Kidney (tissue), 14 donors: ENCODE data around the gene GPR107. TPM values are rescaled to one million over a fixed set of nuclear protein-coding genes. Genes with fewer than 3 reads are reported as not detected.

Experiments
- DNase-seq, 5 donors: peaks; one replicate each; pipeline ENCODE4 v3.0.0-alpha.2; 2013 to 2020
- FAIRE-seq: peaks from 2 replicates; lab custom pipeline; 2012; peaks lifted over from hg19 to GRCh38; lab: Jason Lieb, UNC
- H3K27ac ChIP-seq, 2 donors: one replicate each; pipeline ENCODE4 v1.7.0; 2013; ENCODE audit warnings: low read depth in 2 of 2, low read length in 2 of 2, inconsistent platforms in 1 of 2
- H3K27me3 ChIP-seq: one replicate; pipeline ENCODE4 v1.7.1; 2013; ENCODE audit warnings: low read length, inconsistent platforms; ENCODE audit not compliant: control insufficient read depth, insufficient read depth
- H3K36me3 ChIP-seq, 3 donors: one replicate each; pipeline versions ENCODE4 v1.7.0 to v1.7.1; 2013; ENCODE audit warnings: low read length in 3 of 3, control low read depth in 1 of 3, inconsistent platforms in 1 of 3; ENCODE audit not compliant: insufficient read depth in 3 of 3, control insufficient read depth in 2 of 3
- H3K4me1 ChIP-seq, 3 donors: one replicate each; pipeline versions ENCODE4 v1.7.0 to v1.7.1; 2013; ENCODE audit warnings: low read length in 3 of 3, inconsistent platforms in 1 of 3, low read depth in 1 of 3; ENCODE audit not compliant: control insufficient read depth in 2 of 3, insufficient read depth in 2 of 3
- H3K4me3 ChIP-seq, 3 donors: one replicate each; pipeline versions ENCODE4 v1.7.0 to v1.8.1; 2013; ENCODE audit warnings: low read length in 3 of 3, control low read depth in 1 of 3, inconsistent platforms in 1 of 3
- H3K9ac ChIP-seq, 3 donors: one replicate each; pipeline versions ENCODE4 v1.7.0 to v1.7.1; 2013; ENCODE audit warnings: low read length in 3 of 3, control low read depth in 1 of 3, inconsistent platforms in 1 of 3
- H3K9me3 ChIP-seq, 3 donors: one replicate each; pipeline versions ENCODE4 v1.7.0 to v1.7.1; 2013; ENCODE audit warnings: low read length in 3 of 3, control low read depth in 1 of 3, inconsistent platforms in 1 of 3; ENCODE audit not compliant: control insufficient read depth in 2 of 3, insufficient read depth in 1 of 3
- intact Hi-C: fragments of 100-400 bp; cut with DNase I; formaldehyde crosslinking; loops from one replicate; pipeline ENCODE4 v1.11.1; 2022
- polyA plus RNA-seq: library from polyadenylated mRNA; stranded (reverse); fragments of 350-450 nt; fragmentation: Illumina TruSeq; extraction: RNeasy Lipid Tissue Mini Kit (QIAGEN cat#74804); gene quantifications from one replicate; pipeline ENCODE4 v1.2.3, GENCODE V29; 2014; ENCODE audit warnings: low read depth, low replicate concordance; ENCODE audit not compliant: insufficient read depth
- total RNA-seq: library from RNA; stranded (reverse); fragmentation: NEBNext Ultra II Directional; extraction: Animal tissue kit (Norgen Biotek cat#: 25700); gene quantifications from one replicate; pipeline ENCODE4 v1.2.1, GENCODE V29; 2021
- TF ChIP-seq, protein P1 (sequence below): IDR thresholded peaks from 3 replicates; pipeline ENCODE4 v1.5.1; 2012; ENCODE audit warnings: mild to moderate bottlenecking, moderate library complexity, borderline replicate concordance; ENCODE audit not compliant: insufficient read depth; ENCODE audit errors: extremely low read depth
- donor health status: control.
- donor health status: control.
- donor health status: control.
- donor health status: control.
- donor health status: control.
- donor health status: DM: yes; HTN: yes; CAD: no.
- donor health status: Normal renal cell carcinoma (clear cell type).

Gene GPR107
- total and polyA plus RNA-seq, 2 donors from 2014 or later: 18.0 to 45.6 TPM

GRCh38 chr9:130118841-130119518, 65.3 kb downstream of the GPR107 start:
- Histone ChIP-seq H3K36me3 (peaks cover 0 to 5% (median 3%) of the 10 kb centered on the region in 3 donors), H3K4me3 (no peak overlapping the region), H3K9ac (no peak overlapping the region), H3K9me3 (no peaks in the 10 kb centered on the region), H3K27me3 (no peaks in the 10 kb centered on the region), H3K27ac (no peak overlapping the region), H3K4me1 (peaks cover 0 to 7% (median 0%) of the 10 kb centered on the region in 3 donors)
- no peak for FAIRE-seq
- TF ChIP-seq, protein P1, sequence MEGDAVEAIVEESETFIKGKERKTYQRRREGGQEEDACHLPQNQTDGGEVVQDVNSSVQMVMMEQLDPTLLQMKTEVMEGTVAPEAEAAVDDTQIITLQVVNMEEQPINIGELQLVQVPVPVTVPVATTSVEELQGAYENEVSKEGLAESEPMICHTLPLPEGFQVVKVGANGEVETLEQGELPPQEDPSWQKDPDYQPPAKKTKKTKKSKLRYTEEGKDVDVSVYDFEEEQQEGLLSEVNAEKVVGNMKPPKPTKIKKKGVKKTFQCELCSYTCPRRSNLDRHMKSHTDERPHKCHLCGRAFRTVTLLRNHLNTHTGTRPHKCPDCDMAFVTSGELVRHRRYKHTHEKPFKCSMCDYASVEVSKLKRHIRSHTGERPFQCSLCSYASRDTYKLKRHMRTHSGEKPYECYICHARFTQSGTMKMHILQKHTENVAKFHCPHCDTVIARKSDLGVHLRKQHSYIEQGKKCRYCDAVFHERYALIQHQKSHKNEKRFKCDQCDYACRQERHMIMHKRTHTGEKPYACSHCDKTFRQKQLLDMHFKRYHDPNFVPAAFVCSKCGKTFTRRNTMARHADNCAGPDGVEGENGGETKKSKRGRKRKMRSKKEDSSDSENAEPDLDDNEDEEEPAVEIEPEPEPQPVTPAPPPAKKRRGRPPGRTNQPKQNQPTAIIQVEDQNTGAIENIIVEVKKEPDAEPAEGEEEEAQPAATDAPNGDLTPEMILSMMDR: no peak
- intact Hi-C loops: loop anchor here (10.0 kb wide), 1 partner anchor 116 kb away; no protein-coding TSS in a partner anchor
- DNase-seq: peak in 4 of 5 donors; percentile 46 to 91 (median 60)

DNA sequence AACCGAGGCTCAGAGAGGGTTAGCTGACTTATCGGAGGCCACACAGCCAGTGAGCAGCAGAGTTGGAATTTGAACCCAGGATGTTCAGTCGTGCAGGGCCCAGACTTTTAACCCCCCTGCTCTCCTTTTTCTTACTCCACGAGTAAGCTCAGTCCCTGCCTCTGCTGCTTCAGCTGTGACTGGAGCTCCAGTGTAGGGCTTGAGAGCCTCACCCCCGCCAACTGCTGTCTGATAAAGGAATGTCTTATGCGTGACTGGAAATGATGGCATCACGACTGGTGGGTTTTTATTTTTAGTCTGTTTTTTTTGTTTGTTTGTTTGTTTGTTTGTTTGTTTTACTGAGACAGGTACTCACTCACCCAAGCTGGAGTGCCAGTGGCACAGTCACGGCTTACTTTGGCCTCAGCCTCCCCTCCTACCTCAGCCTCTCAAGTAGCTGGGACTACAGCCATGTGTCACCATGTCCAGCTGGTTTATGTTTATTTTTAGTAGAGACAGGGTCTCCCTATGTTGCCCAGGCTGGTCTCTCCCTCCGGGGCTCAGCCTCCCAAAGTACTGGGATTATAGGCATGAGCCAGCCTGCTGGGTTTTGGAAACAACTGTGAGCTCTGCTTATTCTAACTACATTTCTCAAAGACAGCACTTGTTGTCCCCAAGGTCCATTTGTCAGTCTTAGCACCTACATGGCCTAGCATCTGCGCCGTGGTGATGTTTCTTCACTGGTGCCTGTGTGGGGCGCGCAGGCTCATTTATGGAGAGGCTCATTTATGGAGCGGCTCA, 66.0 kb downstream of the GPR107 start:
- no peak for DNase-seq
- intact Hi-C loops: loop anchor here (10.0 kb wide), 1 partner anchor 115 kb away; no protein-coding TSS in a partner anchor
- Histone ChIP-seq H3K27ac (no peak overlapping the region), H3K4me1 (peaks cover 0 to 7% (median 0%) of the 10 kb centered on the region in 3 donors), H3K9me3 (no peaks in the 10 kb centered on the region), H3K27me3 (no peaks in the 10 kb centered on the region), H3K4me3 (no peak overlapping the region), H3K9ac (no peak overlapping the region), H3K36me3 (peaks cover 0 to 5% (median 3%) of the 10 kb centered on the region in 3 donors)
- TF ChIP-seq, protein P1: no peak
- no peak for FAIRE-seq

DNA sequence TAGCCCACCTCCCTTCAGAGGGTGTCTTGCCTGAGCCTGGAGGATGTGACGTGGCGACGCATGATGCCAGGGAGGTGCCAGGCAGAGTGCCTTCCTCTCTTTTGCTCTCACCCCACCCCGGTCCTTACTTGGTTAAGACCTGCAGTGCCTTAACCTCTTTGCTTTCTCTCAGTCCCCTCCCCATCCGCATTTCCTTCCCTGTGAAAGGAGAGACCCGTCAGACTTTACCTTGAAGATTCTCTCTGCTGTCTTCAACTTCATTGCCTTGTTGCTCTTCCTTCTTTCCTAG, 66.5 kb downstream of the GPR107 start:
- intact Hi-C loops: no loop called here
- peaks cover 0 to 7% (median 0%) of the 10 kb centered on the region in 3 donors for H3K4me1 ChIP-seq
- no peak overlapping the region for H3K9ac ChIP-seq
- no peaks in the 10 kb centered on the region for H3K27me3 ChIP-seq
- TF ChIP-seq, protein P1: no peak
- peak in 1 of 5 donors; percentile 28 for DNase-seq
- H3K27ac ChIP-seq: no peak overlapping the region
- peaks cover 0 to 5% (median 3%) of the 10 kb centered on the region in 3 donors for H3K36me3 ChIP-seq
- H3K4me3 ChIP-seq: no peak overlapping the region
- H3K9me3 ChIP-seq: no peaks in the 10 kb centered on the region
- FAIRE-seq: no peak
